Measurements from ENCODE around the gene ALDH1L1.

DNA sequence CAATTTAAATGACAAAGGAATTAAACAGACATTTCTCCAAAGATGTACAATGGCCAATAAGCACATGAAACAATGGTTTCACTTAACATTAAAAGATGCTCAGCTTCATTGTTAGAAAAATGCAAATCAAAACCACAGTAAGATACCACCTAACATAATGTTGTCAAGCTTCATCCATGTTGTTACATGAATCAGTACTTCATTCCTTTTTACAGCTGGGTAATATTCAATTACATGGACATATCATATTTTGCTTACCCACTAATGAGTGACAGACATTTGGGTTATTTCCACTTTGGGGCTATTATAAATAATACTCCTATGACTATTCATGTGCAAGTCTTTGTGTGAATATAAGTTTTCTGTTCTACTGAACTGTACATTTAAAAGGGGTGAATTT is 104.2 kb downstream of the ALDH1L1 start:
- no peak for TF ChIP-seq YY1 (IDR thresholded peaks at IDR 0.05; ENCODE audit: insufficient read depth, insufficient read length)
- no peak for TF ChIP-seq SUZ12 (IDR thresholded peaks at IDR 0.05; ENCODE audit: extremely low read depth, insufficient read depth, insufficient read length)
- TF ChIP-seq ZNF274 (IDR thresholded peaks at IDR 0.05; ENCODE audit: low read depth, low read length): no peak
